Endothelial cell of umbilical vein (primary cell): ENCODE data around the gene PPIH.

Experiments used
- EZH2 ChIP-seq: IDR thresholded peaks from 2 replicates; pipeline ENCODE4 v1.6.1; 2012; ENCODE audit warnings: borderline replicate concordance, low read depth, mild to moderate bottlenecking, moderate library complexity, low read length, inconsistent platforms; ENCODE audit not compliant: severe bottlenecking
- GATA2 ChIP-seq: IDR thresholded peaks from 2 replicates; pipeline ENCODE4 v1.7.0; 2011; ENCODE audit warnings: low read depth, mild to moderate bottlenecking, moderate library complexity, mixed read lengths, low read length; ENCODE audit not compliant: insufficient read length, insufficient read depth
- JUN ChIP-seq: IDR thresholded peaks from 2 replicates; pipeline ENCODE4 v1.6.1; 2011; ENCODE audit warnings: borderline replicate concordance, low read depth; ENCODE audit not compliant: insufficient read length, insufficient read depth
- MAX ChIP-seq: IDR thresholded peaks from 2 replicates; pipeline ENCODE4 v1.6.1; 2011; ENCODE audit not compliant: insufficient read depth, insufficient read length
- MYC ChIP-seq: IDR thresholded peaks from one replicate; pipeline ENCODE4 v1.6.1; 2011; ENCODE audit warnings: mild to moderate bottlenecking, low read depth, low read length
- POLR2A ChIP-seq: IDR thresholded peaks from 2 replicates; pipeline ENCODE4 v1.6.1; 2012; ENCODE audit warnings: low read depth, mild to moderate bottlenecking, control low read depth, low read length
- POLR2AphosphoS5 ChIP-seq: IDR thresholded peaks from 2 replicates; pipeline ENCODE4 v1.6.1; 2012; ENCODE audit warnings: low read depth, mild to moderate bottlenecking, control low read depth, low read length, moderate library complexity; ENCODE audit not compliant: insufficient read depth
- TF ChIP-seq, protein P1 (sequence below), 2 donors: IDR thresholded peaks; 1 replicate in 1 of 2; 2 replicates in 1 of 2; pipeline ENCODE4 v1.5.1; 2011; ENCODE audit warnings: low read length in 2 of 2, mild to moderate bottlenecking in 2 of 2, moderate library complexity in 2 of 2, control low read depth in 1 of 2, inconsistent platforms in 1 of 2, low read depth in 1 of 2; ENCODE audit not compliant: insufficient read depth in 1 of 2; ENCODE audit errors: extremely low read depth in 1 of 2

GRCh38 chr1:42721926-42722325 is 63.7 kb downstream of the PPIH start:
- TF ChIP-seq JUN = no peak
- TF ChIP-seq, protein P1, sequence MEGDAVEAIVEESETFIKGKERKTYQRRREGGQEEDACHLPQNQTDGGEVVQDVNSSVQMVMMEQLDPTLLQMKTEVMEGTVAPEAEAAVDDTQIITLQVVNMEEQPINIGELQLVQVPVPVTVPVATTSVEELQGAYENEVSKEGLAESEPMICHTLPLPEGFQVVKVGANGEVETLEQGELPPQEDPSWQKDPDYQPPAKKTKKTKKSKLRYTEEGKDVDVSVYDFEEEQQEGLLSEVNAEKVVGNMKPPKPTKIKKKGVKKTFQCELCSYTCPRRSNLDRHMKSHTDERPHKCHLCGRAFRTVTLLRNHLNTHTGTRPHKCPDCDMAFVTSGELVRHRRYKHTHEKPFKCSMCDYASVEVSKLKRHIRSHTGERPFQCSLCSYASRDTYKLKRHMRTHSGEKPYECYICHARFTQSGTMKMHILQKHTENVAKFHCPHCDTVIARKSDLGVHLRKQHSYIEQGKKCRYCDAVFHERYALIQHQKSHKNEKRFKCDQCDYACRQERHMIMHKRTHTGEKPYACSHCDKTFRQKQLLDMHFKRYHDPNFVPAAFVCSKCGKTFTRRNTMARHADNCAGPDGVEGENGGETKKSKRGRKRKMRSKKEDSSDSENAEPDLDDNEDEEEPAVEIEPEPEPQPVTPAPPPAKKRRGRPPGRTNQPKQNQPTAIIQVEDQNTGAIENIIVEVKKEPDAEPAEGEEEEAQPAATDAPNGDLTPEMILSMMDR (IDR thresholded peaks at IDR 0.05; ENCODE audit: extremely low read depth in 1 of 2, insufficient read depth in 1 of 2, low read depth in 1 of 2, low read length in 2 of 2) = no peak
- TF ChIP-seq MYC = no peak
- TF ChIP-seq POLR2A = no peak
- TF ChIP-seq MAX = no peak
- no peak for TF ChIP-seq POLR2AphosphoS5
- no peak for TF ChIP-seq EZH2
- no peak for TF ChIP-seq GATA2
